Smooth muscle cell (in vitro differentiated cells): Measurements from ENCODE around the gene MMP26. TPM values are rescaled to one million over a fixed set of nuclear protein-coding genes. Genes with fewer than 3 reads are reported as not detected.

Source experiments
- polyA plus RNA-seq: library from polyadenylated mRNA; unstranded; fragments of >200 nt; fragmentation: Nextera tagmentation; extraction: Ambion mirVana; gene quantifications from 2 replicates; pipeline ENCODE4 v1.2.1, GENCODE V29; 2016
- total RNA-seq: library from RNA; depleted of rRNA; stranded (reverse); fragments of >200 nt; gene quantifications from 2 replicates; pipeline ENCODE4 v1.2.3, GENCODE V29; 2014

The MMP26 gene
- total and polyA plus RNA-seq, 2 experiments from 2014 or later, result not detected

Other genes with a start within 250 kb of the MMP26 start
- gene OR52K1, start 222.1 kb upstream of the MMP26 start, total RNA-seq, result 1.6 TPM in 1 of 2 replicates, not detected in the other
- gene OR52K1, start 222.1 kb upstream of the MMP26 start, polyA plus RNA-seq, result not detected in 2 replicates
- gene OR52M1, start 159.6 kb upstream of the MMP26 start, total RNA-seq, result not detected in 2 replicates
- gene OR52M1, start 159.6 kb upstream of the MMP26 start, polyA plus RNA-seq, result not detected in 2 replicates
- not detected in 2 replicates for gene OR52I2, start 123.0 kb upstream of the MMP26 start, total RNA-seq
- 0.02 TPM in 1 of 2 replicates, not detected in the other for gene OR52I2, start 123.0 kb upstream of the MMP26 start, polyA plus RNA-seq
- not detected in 2 replicates for gene OR52I1, start 110.7 kb upstream of the MMP26 start, total RNA-seq
- not detected in 2 replicates for gene OR52I1, start 110.7 kb upstream of the MMP26 start, polyA plus RNA-seq
- gene TRIM68, start 96.6 kb upstream of the MMP26 start, total RNA-seq, result 10.7 and 18.9 TPM in 2 replicates
- 7.8 and 10.7 TPM in 2 replicates for gene TRIM68, start 96.6 kb upstream of the MMP26 start, polyA plus RNA-seq
- not detected in 2 replicates for gene OR51D1, start 67.3 kb upstream of the MMP26 start, total RNA-seq
- not detected in 2 replicates for gene OR51D1, start 67.3 kb upstream of the MMP26 start, polyA plus RNA-seq
- not detected in 2 replicates for gene OR51E1, start 60.8 kb upstream of the MMP26 start, total RNA-seq
- gene OR51E1, start 60.8 kb upstream of the MMP26 start, polyA plus RNA-seq, result not detected in 2 replicates
- not detected in 2 replicates for gene OR51E2, start 6.9 kb upstream of the MMP26 start, total RNA-seq
- gene OR51E2, start 6.9 kb upstream of the MMP26 start, polyA plus RNA-seq, result not detected in 2 replicates
- gene OR51F1, start 65.2 kb downstream of the MMP26 start, total RNA-seq, result not detected in 2 replicates
- not detected in 2 replicates for gene OR51F1, start 65.2 kb downstream of the MMP26 start, polyA plus RNA-seq
- not detected in 2 replicates for gene OR52R1, start 99.6 kb downstream of the MMP26 start, total RNA-seq
- gene OR52R1, start 99.6 kb downstream of the MMP26 start, polyA plus RNA-seq, result not detected in 2 replicates
- gene OR51F2, start 116.5 kb downstream of the MMP26 start, total RNA-seq, result not detected in 2 replicates
- not detected in 2 replicates for gene OR51F2, start 116.5 kb downstream of the MMP26 start, polyA plus RNA-seq
- not detected in 2 replicates for gene OR51S1, start 144.4 kb downstream of the MMP26 start, total RNA-seq
- gene OR51S1, start 144.4 kb downstream of the MMP26 start, polyA plus RNA-seq, result not detected in 2 replicates
- gene OR51T1, start 177.1 kb downstream of the MMP26 start, total RNA-seq, result not detected in 2 replicates
- not detected in 2 replicates for gene OR51T1, start 177.1 kb downstream of the MMP26 start, polyA plus RNA-seq
- gene OR51A7, start 199.0 kb downstream of the MMP26 start, total RNA-seq, result not detected in 2 replicates
- not detected in 2 replicates for gene OR51A7, start 199.0 kb downstream of the MMP26 start, polyA plus RNA-seq
- gene OR51G2, start 214.6 kb downstream of the MMP26 start, total RNA-seq, result not detected in 2 replicates
- not detected in 2 replicates for gene OR51G2, start 214.6 kb downstream of the MMP26 start, polyA plus RNA-seq
- gene OR51G1, start 219.6 kb downstream of the MMP26 start, total RNA-seq, result not detected in 2 replicates
- gene OR51G1, start 219.6 kb downstream of the MMP26 start, polyA plus RNA-seq, result not detected in 2 replicates
- not detected in 2 replicates for gene OR51A4, start 242.8 kb downstream of the MMP26 start, total RNA-seq
- not detected in 2 replicates for gene OR51A4, start 242.8 kb downstream of the MMP26 start, polyA plus RNA-seq